Activated gamma-delta T cell treated with Interleukin-2 at 50 U/mL for 16 hours (primary cell): ENCODE results near the gene CENPV.
"Not testable (repeated sequence)": the region's sequence is repeated elsewhere in the genome, so short reads cannot be mapped to it uniquely, and the experiment has no call there.

Experiments used
- DNase-seq: peaks from one replicate; pipeline ENCODE4 v3.0.0-alpha.2; 2020

The CENPV gene

GRCh38 chr17:16353317-16354174 lies at the start of gene CENPV:
TSS of gene CENPV (minus strand) at chr17:16353469. CDS start at chr17:16353436, 33 bp downstream.
- peak; percentile 56 for DNase-seq

DNA sequence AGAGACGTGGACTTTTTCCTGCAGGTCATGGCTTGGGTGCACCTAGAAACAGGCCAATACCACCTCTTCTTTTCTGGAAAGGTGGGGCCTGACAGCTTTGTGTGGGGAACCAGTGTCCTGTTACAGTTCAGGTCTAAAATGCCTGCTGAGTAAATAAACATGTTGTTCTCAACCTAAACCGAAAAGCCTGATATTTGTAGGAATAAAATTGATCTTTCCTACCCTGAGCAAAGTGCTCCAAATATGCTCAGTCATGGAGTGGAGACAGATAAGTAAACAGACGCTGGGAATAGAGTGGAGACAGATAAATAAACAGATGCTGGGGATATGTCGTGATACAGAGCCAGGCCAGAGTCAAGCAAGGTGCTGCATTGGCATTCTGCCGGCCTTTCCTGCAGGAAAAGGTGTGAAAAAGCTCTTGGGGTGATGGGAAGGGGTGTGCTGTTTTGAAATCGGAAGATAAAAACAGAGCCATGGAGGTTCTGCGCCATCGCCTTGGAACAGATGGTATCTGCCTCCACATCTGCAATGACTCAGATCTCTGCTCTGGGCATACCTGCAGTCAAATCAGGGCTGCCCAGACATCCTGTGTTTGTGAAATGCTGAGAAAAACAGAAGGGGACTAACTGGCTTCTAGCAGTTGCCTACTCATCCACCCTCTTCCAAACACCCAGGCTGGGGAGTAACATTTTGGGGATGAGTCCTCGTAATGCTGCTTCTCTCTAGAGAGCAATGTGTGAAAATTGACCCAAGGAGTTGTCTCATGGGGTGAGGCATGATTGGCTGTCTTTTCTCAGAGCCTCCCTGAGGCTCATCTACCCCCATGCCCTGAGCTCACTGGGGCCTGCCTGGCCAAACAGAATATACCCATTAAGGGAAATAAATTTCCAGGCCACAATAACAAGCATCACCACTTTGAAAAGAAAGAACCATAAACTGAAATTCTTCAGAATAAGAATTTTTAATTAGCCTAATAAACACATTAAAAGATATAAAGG lies 45.3 kb upstream of the CENPV start:
- no peak for DNase-seq

- DNase-seq = not testable (repeated sequence)
Measured at GRCh38 chr17:16396693-16397092, 43.4 kb upstream of the CENPV start.

GRCh38 chr17:16395887-16396286 lies 42.6 kb upstream of the CENPV start:
- not testable (repeated sequence) for DNase-seq

GRCh38 chr17:16392491-16392890 lies 39.2 kb upstream of the CENPV start:
- not testable (repeated sequence) for DNase-seq

DNA sequence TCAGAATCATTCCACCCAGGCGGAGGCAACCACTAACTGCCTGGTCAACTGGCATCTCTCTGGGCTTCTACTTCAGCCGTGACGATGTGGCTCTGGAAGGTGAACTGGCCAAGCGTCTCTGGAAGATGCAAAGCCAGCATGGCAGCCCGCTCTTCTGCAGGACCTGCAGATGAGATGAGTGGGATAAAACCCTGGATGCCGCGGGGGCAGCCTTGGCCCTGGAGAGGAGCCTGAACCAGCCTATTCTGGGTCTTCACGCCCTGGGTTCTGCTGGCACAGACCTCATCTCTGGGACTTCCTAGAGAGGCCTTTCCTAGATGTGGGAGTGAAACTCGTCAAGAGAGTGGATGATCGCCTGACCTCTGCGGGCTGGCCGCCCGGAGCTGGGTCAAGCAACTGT lies 38.2 kb upstream of the CENPV start:
- no peak for DNase-seq

DNA sequence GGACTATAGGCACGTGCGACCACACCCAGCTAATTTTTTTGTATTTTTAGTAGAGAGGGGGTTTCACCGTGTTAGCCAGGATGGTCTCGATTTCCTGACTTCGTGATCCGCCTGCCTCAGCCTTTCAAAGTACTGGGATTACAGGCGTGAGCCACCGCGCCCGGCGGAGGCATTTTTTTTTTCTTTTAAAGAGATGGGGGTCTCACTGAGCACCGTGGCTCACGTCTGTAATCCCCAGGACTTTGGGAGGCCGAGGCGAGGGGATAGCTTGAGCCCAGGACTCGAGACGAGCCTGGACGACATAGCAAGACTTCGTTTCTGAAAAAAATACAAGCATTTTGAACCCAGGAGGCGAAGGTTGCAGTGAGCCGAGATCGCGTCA lies 32.8 kb upstream of the CENPV start:
- DNase-seq = not testable (repeated sequence)

GRCh38 chr17:16384557-16384956 lies 31.3 kb upstream of the CENPV start:
- DNase-seq = no peak

GRCh38 chr17:16383772-16384287 lies 30.6 kb upstream of the CENPV start:
- no peak for DNase-seq

GRCh38 chr17:16383216-16383615 lies 29.9 kb upstream of the CENPV start:
- no peak for DNase-seq

GRCh38 chr17:16381496-16381820 lies 28.2 kb upstream of the CENPV start:
- no peak for DNase-seq

DNA sequence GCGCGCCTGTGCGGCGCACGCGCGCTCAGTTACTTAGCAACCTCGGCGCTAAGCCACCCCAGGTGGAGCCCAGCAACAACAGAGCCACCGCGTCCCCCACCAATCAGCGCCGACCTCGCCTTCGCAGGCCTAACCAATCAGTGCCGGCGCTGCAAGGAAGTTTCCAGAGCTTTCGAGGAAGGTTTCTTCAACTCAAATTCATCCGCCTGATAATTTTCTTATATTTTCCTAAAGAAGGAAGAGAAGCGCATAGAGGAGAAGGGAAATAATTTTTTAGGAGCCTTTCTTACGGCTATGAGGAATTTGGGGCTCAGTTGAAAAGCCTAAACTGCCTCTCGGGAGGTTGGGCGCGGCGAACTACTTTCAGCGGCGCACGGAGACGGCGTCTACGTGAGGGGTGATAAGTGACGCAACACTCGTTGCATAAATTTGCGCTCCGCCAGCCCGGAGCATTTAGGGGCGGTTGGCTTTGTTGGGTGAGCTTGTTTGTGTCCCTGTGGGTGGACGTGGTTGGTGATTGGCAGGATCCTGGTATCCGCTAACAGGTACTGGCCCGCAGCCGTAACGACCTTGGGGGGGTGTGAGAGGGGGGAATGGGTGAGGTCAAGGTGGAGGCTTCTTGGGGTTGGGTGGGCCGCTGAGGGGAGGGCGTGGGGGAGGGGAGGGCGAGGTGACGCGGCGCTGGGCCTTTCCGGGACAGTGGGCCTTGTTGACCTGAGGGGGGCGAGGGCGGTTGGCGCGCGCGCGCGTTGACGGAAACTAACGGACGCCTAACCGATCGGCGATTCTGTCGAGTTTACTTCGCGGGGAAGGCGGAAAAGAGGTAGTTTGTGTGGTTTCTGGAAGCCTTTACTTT lies 27.6 kb upstream of the CENPV start, which contains the start of gene UBB:
TSS of gene UBB (plus strand) at position 452 of the 856 bp plus-strand sequence. CDS start 817 bp downstream, outside the sequence.
- DNase-seq = peak; percentile 94

- DNase-seq = no peak
Measured at GRCh38 chr17:16379654-16380053, 26.4 kb upstream of the CENPV start.

DNA sequence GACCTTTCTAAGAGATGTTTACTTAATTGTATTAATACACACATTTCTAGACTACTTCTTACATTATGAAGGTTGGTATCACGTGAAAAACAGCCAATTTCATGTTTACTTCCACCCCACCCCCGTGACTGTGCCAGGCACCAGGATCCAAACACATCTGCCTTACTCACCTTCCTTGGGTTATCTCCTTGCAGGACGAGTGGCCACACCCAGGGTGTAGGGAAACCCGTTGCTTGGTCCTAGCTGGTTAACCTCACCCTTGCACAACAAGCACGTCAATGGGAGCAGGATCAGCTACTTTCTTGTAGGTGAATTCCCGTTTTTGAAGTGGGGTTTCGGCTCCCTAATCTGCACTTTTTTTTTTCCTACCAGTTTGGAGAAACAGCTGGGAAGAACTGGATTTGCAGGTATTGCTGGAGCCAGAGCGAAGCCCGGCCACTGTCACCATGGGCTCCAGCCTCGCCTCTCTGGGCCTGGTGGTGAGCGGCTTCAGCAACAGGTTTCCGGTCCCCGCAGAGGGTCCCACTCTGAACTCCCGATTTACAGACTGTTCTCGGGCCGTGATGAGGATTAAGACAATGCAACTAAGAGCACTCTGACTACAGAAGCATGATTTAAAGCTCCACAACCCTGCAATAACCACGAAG lies 25.5 kb upstream of the CENPV start:
- DNase-seq = no peak

DNA sequence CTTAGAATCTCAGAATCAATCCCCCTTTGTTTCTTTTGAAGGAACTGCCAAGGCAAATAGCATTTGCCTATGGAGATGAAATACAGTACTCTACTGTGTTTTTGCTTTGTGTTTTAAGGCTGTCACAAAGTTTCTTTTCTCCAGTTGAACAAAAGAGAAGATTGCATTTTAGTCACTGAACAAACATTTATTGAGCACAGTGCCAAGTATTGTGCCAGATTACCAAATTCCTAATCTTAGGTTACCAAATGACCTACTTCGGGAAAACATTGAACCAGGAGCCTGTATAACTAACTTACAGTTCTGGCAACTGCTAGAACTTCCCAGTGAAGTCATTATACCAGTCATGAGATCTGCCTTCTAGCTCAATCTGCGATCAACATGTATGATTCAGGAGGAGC lies 24.7 kb upstream of the CENPV start:
- DNase-seq = no peak

DNA sequence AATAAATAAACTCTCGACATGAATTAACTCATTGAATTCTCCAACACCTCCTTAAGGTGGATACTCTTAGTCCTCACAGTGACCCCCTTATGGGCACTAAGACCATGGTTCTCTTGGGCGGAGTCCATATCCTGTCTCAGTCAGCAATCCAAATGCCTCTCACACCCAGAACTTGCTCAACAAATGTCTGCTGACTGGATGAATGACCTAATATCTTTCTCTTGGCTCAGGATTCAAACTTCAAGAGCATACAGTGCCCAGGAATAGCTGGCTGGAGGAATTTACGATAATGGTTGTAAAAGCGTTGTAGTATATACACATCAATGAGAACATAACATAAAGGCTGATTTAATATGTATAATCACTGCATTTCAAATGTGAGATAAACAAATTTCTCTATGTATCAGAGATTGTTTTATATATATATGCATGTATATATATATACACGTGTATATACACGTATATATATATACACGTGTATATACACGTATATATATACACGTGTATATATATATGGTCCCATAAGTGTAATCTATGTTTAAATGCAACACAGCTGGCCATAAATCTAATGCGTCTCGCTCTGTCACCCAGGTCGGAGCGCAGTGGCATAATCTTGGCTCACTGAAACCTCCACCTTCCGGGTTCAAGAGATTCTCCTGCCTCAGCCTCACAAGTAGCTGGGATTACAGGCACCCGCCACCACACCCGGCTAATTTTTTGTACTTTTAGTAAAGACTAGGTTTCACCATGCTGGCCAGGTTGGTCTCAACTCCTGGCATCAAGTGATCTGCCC lies 21.1 kb upstream of the CENPV start:
- no peak for DNase-seq

GRCh38 chr17:16371742-16372141 lies 18.5 kb upstream of the CENPV start:
- no peak for DNase-seq

GRCh38 chr17:16364625-16365024 lies 11.4 kb upstream of the CENPV start:
- no peak for DNase-seq

- peak; percentile 77 for DNase-seq
Measured at GRCh38 chr17:16363749-16364536, 10.7 kb upstream of the CENPV start.

DNA sequence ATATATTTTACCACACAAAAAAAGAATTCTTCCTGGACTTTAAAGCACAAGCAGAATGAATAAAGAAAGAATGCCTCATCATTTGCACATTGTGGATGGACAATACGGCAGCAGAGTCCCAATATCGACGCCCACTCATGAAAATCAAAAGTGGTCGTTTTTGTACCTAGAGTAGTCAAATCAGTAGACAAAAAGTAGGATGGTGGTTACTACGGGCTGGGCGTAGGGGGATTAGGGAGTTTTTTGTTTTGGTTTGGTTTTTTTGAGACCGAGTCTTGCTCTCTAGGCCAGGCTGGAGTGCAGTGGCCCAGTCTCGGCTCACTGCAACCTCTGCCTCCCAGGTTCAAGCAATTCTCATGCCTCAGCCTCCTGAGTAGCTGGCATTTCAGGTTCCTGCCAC lies 8.6 kb upstream of the CENPV start:
- no peak for DNase-seq
